ENCODE data around the gene OTX1.

- no peak for TF ChIP-seq POLR2AphosphoS5 (IDR thresholded peaks at IDR 0.05; ENCODE audit: insufficient read depth in 1 of 2, low read depth in 1 of 2)
- TF ChIP-seq CTCF (IDR thresholded peaks at IDR 0.05) = no peak
Measured at GRCh38 chr2:63038034-63038433, 12.6 kb upstream of the OTX1 start.
